Thyroid gland (tissue), 4 donors: ENCODE results near the gene NRROS.

Experiments
- POLR2A ChIP-seq, 2 donors: fragments of 450-650 bp; IDR thresholded peaks; one replicate each; pipeline ENCODE4 v1.6.1; 2017; ENCODE audit warnings: antibody characterized with exemption in 2 of 2, mild to moderate bottlenecking in 2 of 2, moderate library complexity in 1 of 2
- TF ChIP-seq, protein P1 (sequence below), 6 experiments: fragments of 200-600 bp in 3 of 6; fragments of 450-650 bp in 3 of 6; sonication (generic) in 3 of 6; IDR thresholded peaks; one replicate each; pipeline ENCODE4 v1.5.1; 2016 to 2019; ENCODE audit warnings: antibody characterized with exemption in 6 of 6, mild to moderate bottlenecking in 2 of 6, inconsistent platforms in 1 of 6, moderate library complexity in 1 of 6

DNA sequence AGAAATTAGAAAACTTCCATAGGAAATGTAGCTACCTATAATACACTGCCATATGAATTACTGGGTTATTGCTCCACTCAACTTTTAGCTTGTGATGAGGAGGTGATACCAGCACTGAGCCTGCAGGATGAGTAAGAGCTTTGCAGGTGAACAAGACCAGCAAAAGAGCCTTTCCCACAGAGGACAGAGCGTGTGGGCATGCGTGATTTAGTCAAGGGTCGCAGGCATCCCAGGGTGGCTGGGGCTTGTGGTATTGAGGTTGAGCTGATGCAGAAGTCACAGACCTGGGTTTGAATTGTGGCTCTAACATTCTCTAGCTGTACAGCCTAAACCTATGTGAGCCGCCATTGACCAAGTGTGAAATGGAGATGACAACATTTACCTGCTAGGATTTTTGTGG lies 5.6 kb downstream of the NRROS start:
- TF ChIP-seq, protein P1, sequence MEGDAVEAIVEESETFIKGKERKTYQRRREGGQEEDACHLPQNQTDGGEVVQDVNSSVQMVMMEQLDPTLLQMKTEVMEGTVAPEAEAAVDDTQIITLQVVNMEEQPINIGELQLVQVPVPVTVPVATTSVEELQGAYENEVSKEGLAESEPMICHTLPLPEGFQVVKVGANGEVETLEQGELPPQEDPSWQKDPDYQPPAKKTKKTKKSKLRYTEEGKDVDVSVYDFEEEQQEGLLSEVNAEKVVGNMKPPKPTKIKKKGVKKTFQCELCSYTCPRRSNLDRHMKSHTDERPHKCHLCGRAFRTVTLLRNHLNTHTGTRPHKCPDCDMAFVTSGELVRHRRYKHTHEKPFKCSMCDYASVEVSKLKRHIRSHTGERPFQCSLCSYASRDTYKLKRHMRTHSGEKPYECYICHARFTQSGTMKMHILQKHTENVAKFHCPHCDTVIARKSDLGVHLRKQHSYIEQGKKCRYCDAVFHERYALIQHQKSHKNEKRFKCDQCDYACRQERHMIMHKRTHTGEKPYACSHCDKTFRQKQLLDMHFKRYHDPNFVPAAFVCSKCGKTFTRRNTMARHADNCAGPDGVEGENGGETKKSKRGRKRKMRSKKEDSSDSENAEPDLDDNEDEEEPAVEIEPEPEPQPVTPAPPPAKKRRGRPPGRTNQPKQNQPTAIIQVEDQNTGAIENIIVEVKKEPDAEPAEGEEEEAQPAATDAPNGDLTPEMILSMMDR (IDR thresholded peaks at IDR 0.05) = no peak
- TF ChIP-seq POLR2A (IDR thresholded peaks at IDR 0.05) = no peak
